ENCODE measurements around the gene C1R. TPM values are rescaled to one million over a fixed set of nuclear protein-coding genes. Genes with fewer than 3 reads are reported as not detected.

Gene C1R
- total RNA-seq = 1 to 10 TPM; 1.4 to 2.2 TPM

GRCh38 chr12:7092229-7092985 is at the start of gene C1R:
C1R (minus strand) TSS chr12:7092445; CDS start chr12:7092388, 57 bp downstream.
- DNase-seq = peak; percentile 79
- H3K4me3 Mint-ChIP-seq = peak within 1 kb of the TSS; percentile 76
- ChIA-PET POLR2A (no interaction called here), CTCF (interaction anchor here (0.5 to 1.4 kb wide), 13 partner anchors 10 to 223 kb away, joined by 3 to 10 read pairs (median 3); partner anchors contain the start of gene LPCAT3)
- intact Hi-C loops (cut with micrococcal nuclease) = loop anchor here (1.0 to 10.0 kb wide), 6 partner anchors 16 to 220 kb away; partner anchors contain the start of genes EMG1, PHB2, RNU7-1 and SPSB2
- H3K27me3 Mint-ChIP-seq = no peaks in the 10 kb centered on the region
- H3K9me3 Mint-ChIP-seq = no peaks in the 10 kb centered on the region
- H3K36me3 Mint-ChIP-seq = no peaks in the 10 kb centered on the region
- peaks cover 7% of the 10 kb centered on the region for H3K4me1 Mint-ChIP-seq (ENCODE audit: low read depth)
- H3K27ac Mint-ChIP-seq = no peak within 1 kb of the TSS

- no peak for DNase-seq
- Mint-ChIP-seq H3K27me3 (no peaks in the 10 kb centered on the region), H3K27ac (no peak overlapping the region), H3K4me1 (ENCODE audit: low read depth) (peaks cover 6% of the 10 kb centered on the region), H3K9me3 (no peaks in the 10 kb centered on the region), H3K4me3 (no peak overlapping the region), H3K36me3 (peaks cover 24% of the 10 kb centered on the region)
- intact Hi-C loops (cut with micrococcal nuclease) = loop anchor here (1.0 kb wide), 1 partner anchor 47 kb away; no protein-coding TSS in a partner anchor
- POLR2A ChIA-PET = interaction anchor here (0.6 kb wide), 1 partner anchor 443 kb away, joined by 4 read pairs; no protein-coding TSS in a partner anchor
- CTCF ChIA-PET = interaction anchor here (1.0 to 2.3 kb wide), 6 partner anchors 13 to 496 kb away, joined by 3 to 10 read pairs (median 6); no protein-coding TSS in a partner anchor
Observed at GRCh38 chr12:7141351-7142005, 49.2 kb upstream of the C1R start.

- H3K27ac Mint-ChIP-seq = no peak overlapping the region
- no peak for DNase-seq
- CTCF ChIA-PET = interaction anchor here (0.9 kb wide), 1 partner anchor 30 kb away, joined by 3 read pairs; no protein-coding TSS in a partner anchor
- H3K9me3 Mint-ChIP-seq = no peaks in the 10 kb centered on the region
- intact Hi-C loops (cut with micrococcal nuclease) = no loop called here
- POLR2A ChIA-PET = no interaction called here
- H3K36me3 Mint-ChIP-seq = peaks cover 29% of the 10 kb centered on the region
- H3K4me1 Mint-ChIP-seq (ENCODE audit: low read depth) = peaks cover 6% of the 10 kb centered on the region
- H3K4me3 Mint-ChIP-seq = no peak overlapping the region
- no peaks in the 10 kb centered on the region for H3K27me3 Mint-ChIP-seq
Observed at GRCh38 chr12:7139200-7139599, 47.0 kb upstream of the C1R start.

GRCh38 chr12:7137908-7138307 is 45.7 kb upstream of the C1R start:
- H3K36me3 Mint-ChIP-seq = peaks cover 29% of the 10 kb centered on the region
- H3K4me1 Mint-ChIP-seq (ENCODE audit: low read depth) = peaks cover 6% of the 10 kb centered on the region
- ChIA-PET POLR2A (no interaction called here), CTCF (interaction anchor here (0.7 kb wide), 1 partner anchor 488 kb away, joined by 3 read pairs; no protein-coding TSS in a partner anchor)
- H3K27ac Mint-ChIP-seq = no peak overlapping the region
- H3K9me3 Mint-ChIP-seq = no peaks in the 10 kb centered on the region
- no peak for DNase-seq
- H3K27me3 Mint-ChIP-seq = no peaks in the 10 kb centered on the region
- intact Hi-C loops (cut with micrococcal nuclease) = no loop called here
- H3K4me3 Mint-ChIP-seq = no peak overlapping the region

- H3K4me3 Mint-ChIP-seq = no peak overlapping the region
- CTCF ChIA-PET = no interaction called here
- DNase-seq = no peak
Observed at GRCh38 chr12:7136676-7137075, 44.4 kb upstream of the C1R start.

GRCh38 chr12:7136071-7136470 is 43.8 kb upstream of the C1R start:
- H3K9me3 Mint-ChIP-seq = no peaks in the 10 kb centered on the region
- ChIA-PET CTCF (no interaction called here), POLR2A (no interaction called here)
- DNase-seq = no peak
- peaks cover 22% of the 10 kb centered on the region for H3K36me3 Mint-ChIP-seq
- intact Hi-C loops (cut with micrococcal nuclease) = no loop called here
- no peaks in the 10 kb centered on the region for H3K27me3 Mint-ChIP-seq
- peaks cover 17% of the 10 kb centered on the region for H3K4me1 Mint-ChIP-seq (ENCODE audit: low read depth)
- no peak overlapping the region for H3K27ac Mint-ChIP-seq
- no peak overlapping the region for H3K4me3 Mint-ChIP-seq

More at GRCh38 chr12:7136676-7137075, 44.4 kb upstream of the C1R start:
- Mint-ChIP-seq H3K27ac (no peak overlapping the region), H3K9me3 (no peaks in the 10 kb centered on the region), H3K27me3 (no peaks in the 10 kb centered on the region), H3K36me3 (peaks cover 26% of the 10 kb centered on the region), H3K4me1 (ENCODE audit: low read depth) (peaks cover 13% of the 10 kb centered on the region)
- intact Hi-C loops (cut with micrococcal nuclease) = no loop called here
- POLR2A ChIA-PET = no interaction called here

- DNase-seq = no peak
- ChIA-PET CTCF (interaction anchor here (1.0 kb wide), 1 partner anchor 10 kb away, joined by 4 read pairs; no protein-coding TSS in a partner anchor), POLR2A (no interaction called here)
- no peak overlapping the region for H3K27ac Mint-ChIP-seq
- no peaks in the 10 kb centered on the region for H3K27me3 Mint-ChIP-seq
- no peaks in the 10 kb centered on the region for H3K9me3 Mint-ChIP-seq
- H3K4me1 Mint-ChIP-seq (ENCODE audit: low read depth) = peaks cover 21% of the 10 kb centered on the region
- intact Hi-C loops (cut with micrococcal nuclease) = loop anchor here (5.0 kb wide), 2 partner anchors 117 to 503 kb away; partner anchors contain the start of gene LPCAT3
- peaks cover 22% of the 10 kb centered on the region for H3K36me3 Mint-ChIP-seq
- H3K4me3 Mint-ChIP-seq = no peak overlapping the region
Observed at GRCh38 chr12:7134396-7135166, 42.3 kb upstream of the C1R start.

- intact Hi-C loops (cut with micrococcal nuclease) = loop anchor here (5.0 kb wide), 2 partner anchors 114 to 506 kb away; partner anchors contain the start of gene LPCAT3
- peaks cover 28% of the 10 kb centered on the region for H3K4me1 Mint-ChIP-seq (ENCODE audit: low read depth)
- POLR2A ChIA-PET = interaction anchor here (1.3 kb wide), 1 partner anchor 188 kb away, joined by 5 read pairs; the partner anchor contains the start of genes C12orf57 and RNU7-1
- DNase-seq = peak; percentile 73
- CTCF ChIA-PET = interaction anchor here (1.6 to 1.7 kb wide), 3 partner anchors 9 to 22 kb away, joined by 4 to 9 read pairs (median 4); no protein-coding TSS in a partner anchor
- H3K9me3 Mint-ChIP-seq = no peaks in the 10 kb centered on the region
- H3K27ac Mint-ChIP-seq = peak overlapping the region; percentile 59
- H3K27me3 Mint-ChIP-seq = no peaks in the 10 kb centered on the region
- peaks cover 10% of the 10 kb centered on the region for H3K36me3 Mint-ChIP-seq
- peak overlapping the region; percentile 87 for H3K4me3 Mint-ChIP-seq
Observed at GRCh38 chr12:7131502-7131866, 39.2 kb upstream of the C1R start.

- DNase-seq = peak; percentile 79
- Mint-ChIP-seq H3K36me3 (peaks cover 8% of the 10 kb centered on the region), H3K27me3 (no peaks in the 10 kb centered on the region), H3K4me3 (peak overlapping the region; percentile 87), H3K27ac (peak overlapping the region; percentile 65), H3K9me3 (no peaks in the 10 kb centered on the region), H3K4me1 (ENCODE audit: low read depth) (peaks cover 28% of the 10 kb centered on the region)
- CTCF ChIA-PET = interaction anchor here (0.7 to 1.7 kb wide), 5 partner anchors 10 to 23 kb away, joined by 3 to 9 read pairs (median 4); no protein-coding TSS in a partner anchor
- POLR2A ChIA-PET = interaction anchor here (1.3 kb wide), 1 partner anchor 187 kb away, joined by 5 read pairs; the partner anchor contains the start of genes C12orf57 and RNU7-1
- intact Hi-C loops (cut with micrococcal nuclease) = loop anchor here (1.0 to 5.0 kb wide), 3 partner anchors 23 to 506 kb away; partner anchors contain the start of gene LPCAT3
Observed at GRCh38 chr12:7130701-7131501, 38.7 kb upstream of the C1R start.

GRCh38 chr12:7129872-7130691 is 37.8 kb upstream of the C1R start, which contains the start of gene CLSTN3:
CLSTN3 (plus strand) TSS chr12:7130371; CDS start chr12:7130649, 278 bp downstream.
- Mint-ChIP-seq H3K27me3 (no peaks in the 10 kb centered on the region), H3K4me3 (peak within 1 kb of the TSS; percentile 87), H3K27ac (peak within 1 kb of the TSS; percentile 65), H3K9me3 (no peaks in the 10 kb centered on the region), H3K36me3 (peaks cover 4% of the 10 kb centered on the region), H3K4me1 (ENCODE audit: low read depth) (peaks cover 28% of the 10 kb centered on the region)
- ChIA-PET CTCF (interaction anchor here (1.0 to 1.7 kb wide), 6 partner anchors 10 to 112 kb away, joined by 3 to 9 read pairs (median 4); partner anchors contain the start of gene LPCAT3), POLR2A (interaction anchor here (1.3 kb wide), 1 partner anchor 186 kb away, joined by 5 read pairs; the partner anchor contains the start of genes C12orf57 and RNU7-1)
- DNase-seq = peak; percentile 91
- intact Hi-C loops (cut with micrococcal nuclease) = loop anchor here (1.0 to 5.0 kb wide), 3 partner anchors 22 to 507 kb away; partner anchors contain the start of gene LPCAT3

Data from activated CD4-positive, alpha-beta memory T cell treated with anti-CD3 and anti-CD28 coated beads for 36 hours (primary cell).